GM18870 (cell line): ENCODE data around the gene TRIM44.
A peak's percentile ranks its signal among the peaks of the same experiment; 100 is the strongest.
"Not testable (repeated sequence)": the region's sequence is repeated elsewhere in the genome, so short reads cannot be mapped to it uniquely, and the experiment has no call there.

ENCODE experiments used
- ATAC-seq: cut with Tn5 transposase; IDR thresholded peaks from one replicate; pipeline ENCODE4 v1.9.1; 2021; ENCODE audit warnings: moderate library complexity; ENCODE audit not compliant: unreplicated experiment

The TRIM44 gene

GRCh38 chr11:35750315-35750714 is 87.7 kb downstream of the TRIM44 start:
- ATAC-seq: no peak

GRCh38 chr11:35750981-35751663 is 88.5 kb downstream of the TRIM44 start:
- ATAC-seq: no peak

GRCh38 chr11:35751664-35752061 is 89.1 kb downstream of the TRIM44 start:
- no peak for ATAC-seq

- ATAC-seq: no peak
Observed at GRCh38 chr11:35752115-35752514, 89.5 kb downstream of the TRIM44 start.

- ATAC-seq: not testable (repeated sequence)
Observed at GRCh38 chr11:35753573-35753972, 91.0 kb downstream of the TRIM44 start.

- ATAC-seq: not testable (repeated sequence)
Observed at GRCh38 chr11:35759951-35760350, 97.4 kb downstream of the TRIM44 start.

- no peak for ATAC-seq
Observed at GRCh38 chr11:35761899-35762298, 99.3 kb downstream of the TRIM44 start.

- no peak for ATAC-seq
Observed at GRCh38 chr11:35763301-35763700, 100.7 kb downstream of the TRIM44 start.

GRCh38 chr11:35763765-35764164 is 101.2 kb downstream of the TRIM44 start:
- ATAC-seq: no peak

- no peak for ATAC-seq
Observed at GRCh38 chr11:35764417-35764816, 101.8 kb downstream of the TRIM44 start.

- ATAC-seq: no peak
Observed at GRCh38 chr11:35765211-35765610, 102.6 kb downstream of the TRIM44 start.

- ATAC-seq: no peak
Observed at GRCh38 chr11:35766651-35767050, 104.1 kb downstream of the TRIM44 start.

- ATAC-seq: not testable (repeated sequence)
Observed at GRCh38 chr11:35770425-35770824, 107.8 kb downstream of the TRIM44 start.

GRCh38 chr11:35771722-35772121 is 109.1 kb downstream of the TRIM44 start:
- ATAC-seq: no peak

- not testable (repeated sequence) for ATAC-seq
Observed at GRCh38 chr11:35777241-35777640, 114.7 kb downstream of the TRIM44 start.

GRCh38 chr11:35778943-35779342 is 116.4 kb downstream of the TRIM44 start:
- ATAC-seq: not testable (repeated sequence)

GRCh38 chr11:35779409-35779808 is 116.8 kb downstream of the TRIM44 start:
- no peak for ATAC-seq

GRCh38 chr11:35780951-35781860 is 118.6 kb downstream of the TRIM44 start:
- ATAC-seq: no peak

GRCh38 chr11:35781861-35782470 is 119.4 kb downstream of the TRIM44 start:
- no peak for ATAC-seq

GRCh38 chr11:35783809-35784208 is 121.2 kb downstream of the TRIM44 start:
- ATAC-seq: no peak

- peak; percentile 42 for ATAC-seq
Observed at GRCh38 chr11:35784699-35785098, 122.1 kb downstream of the TRIM44 start.
